ENCODE measurements around the gene CACNA1C. TPM values are rescaled to one million over a fixed set of nuclear protein-coding genes. Genes with fewer than 3 reads are reported as not detected.
A peak's percentile ranks its signal among the peaks of the same experiment; 100 is the strongest.

CACNA1C gene
- total RNA-seq, 2 donors from 2014 or later: 0.05 to 0.31 TPM

DNA sequence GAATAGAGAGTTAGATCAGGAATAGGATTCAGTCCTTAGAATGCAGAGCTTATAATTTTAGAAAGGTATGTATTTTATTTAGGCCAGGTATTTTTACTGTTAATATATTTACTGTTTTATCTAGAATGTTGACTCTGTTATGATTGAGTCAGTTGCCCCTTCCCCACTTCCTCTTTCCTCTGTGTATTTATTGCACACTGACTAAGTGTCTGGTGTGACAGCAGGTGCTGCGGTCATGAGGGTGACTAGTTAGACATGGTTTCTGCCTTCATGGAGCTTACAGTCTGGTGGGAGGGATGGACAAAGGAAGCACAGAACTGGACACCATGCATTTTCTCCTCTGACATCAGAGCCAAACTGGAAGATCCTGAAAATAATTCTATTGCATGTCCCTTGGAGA is 159.8 kb downstream of the CACNA1C start:
- DNase-seq (ENCODE audit: low spot score in 2 of 2) (no peak), ATAC-seq (no peak)
- Mint-ChIP-seq H3K36me3 (no peaks in the 10 kb centered on the region), H3K9me3 (no peaks in the 10 kb centered on the region), H3K27ac (no peak overlapping the region)

DNA sequence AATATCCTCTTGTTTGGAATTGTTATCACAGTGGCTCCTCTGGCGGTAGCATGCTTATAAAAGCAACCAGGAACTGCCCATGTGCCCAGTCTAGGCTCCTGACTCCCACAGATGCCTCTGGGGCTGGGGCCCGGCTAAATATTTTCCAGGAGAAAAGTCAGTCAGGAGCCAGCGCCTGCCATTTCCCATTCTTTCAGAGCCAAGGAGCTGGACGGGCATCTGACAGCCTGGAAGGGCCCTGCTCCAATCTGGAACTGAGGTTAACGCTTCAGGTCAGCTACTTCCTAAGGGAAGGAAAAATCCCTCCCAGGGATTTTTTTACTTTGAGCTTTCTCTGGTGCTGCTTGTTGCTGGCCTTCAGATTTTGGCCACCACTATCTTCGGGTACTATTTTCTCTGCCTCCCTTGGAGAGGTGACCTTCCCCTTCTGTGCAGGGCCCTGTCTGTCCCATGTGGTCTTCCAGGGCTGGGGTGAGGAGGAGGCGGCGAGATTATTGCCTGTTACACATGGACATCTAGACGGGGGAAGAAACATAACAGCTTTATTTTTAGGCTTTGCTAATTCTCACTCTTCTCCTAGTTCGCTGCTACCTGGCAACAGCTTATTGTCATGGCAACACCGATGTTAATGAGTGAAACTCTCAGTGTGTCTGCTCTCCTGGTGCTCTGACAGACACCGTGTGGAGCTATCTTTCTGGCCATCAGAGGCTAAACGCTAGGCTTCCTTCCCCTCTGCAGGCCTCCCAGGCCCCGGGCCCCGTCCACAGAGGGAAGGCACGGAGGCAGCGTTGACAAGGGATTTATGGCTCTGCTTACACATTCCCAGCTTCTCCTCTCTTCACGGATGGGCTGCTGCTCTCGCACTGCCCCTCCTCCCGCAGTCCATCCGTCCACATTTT is 160.4 kb downstream of the CACNA1C start:
- DNase-seq (ENCODE audit: low spot score in 2 of 2) (no peak), ATAC-seq (no peak)
- H3K9me3 Mint-ChIP-seq: no peaks in the 10 kb centered on the region
- no peaks in the 10 kb centered on the region for H3K36me3 Mint-ChIP-seq
- no peak overlapping the region for H3K27ac Mint-ChIP-seq

DNA sequence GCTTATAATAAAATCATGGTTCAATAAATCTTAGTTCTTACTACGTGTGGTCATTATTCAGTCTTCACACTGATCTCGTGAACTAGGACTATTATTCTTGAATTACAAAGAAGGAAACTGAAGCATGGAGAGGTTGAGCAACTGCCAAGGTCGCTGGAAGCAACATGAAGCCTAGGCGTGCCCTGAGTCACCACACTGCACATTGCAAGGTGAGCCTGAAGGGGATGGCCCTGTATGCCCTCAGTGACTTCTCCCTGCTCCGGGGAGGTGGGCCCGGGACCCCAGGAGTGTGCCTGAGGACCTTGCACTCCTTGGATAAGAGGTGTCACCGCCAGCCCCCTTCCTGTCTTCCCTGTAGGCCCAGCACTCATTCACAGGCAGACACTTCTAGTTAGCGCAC is 161.6 kb downstream of the CACNA1C start:
- DNase-seq (ENCODE audit: low spot score in 2 of 2) (no peak), ATAC-seq (no peak)
- Mint-ChIP-seq H3K36me3 (no peaks in the 10 kb centered on the region), H3K27ac (no peak overlapping the region), H3K9me3 (no peaks in the 10 kb centered on the region)

DNA sequence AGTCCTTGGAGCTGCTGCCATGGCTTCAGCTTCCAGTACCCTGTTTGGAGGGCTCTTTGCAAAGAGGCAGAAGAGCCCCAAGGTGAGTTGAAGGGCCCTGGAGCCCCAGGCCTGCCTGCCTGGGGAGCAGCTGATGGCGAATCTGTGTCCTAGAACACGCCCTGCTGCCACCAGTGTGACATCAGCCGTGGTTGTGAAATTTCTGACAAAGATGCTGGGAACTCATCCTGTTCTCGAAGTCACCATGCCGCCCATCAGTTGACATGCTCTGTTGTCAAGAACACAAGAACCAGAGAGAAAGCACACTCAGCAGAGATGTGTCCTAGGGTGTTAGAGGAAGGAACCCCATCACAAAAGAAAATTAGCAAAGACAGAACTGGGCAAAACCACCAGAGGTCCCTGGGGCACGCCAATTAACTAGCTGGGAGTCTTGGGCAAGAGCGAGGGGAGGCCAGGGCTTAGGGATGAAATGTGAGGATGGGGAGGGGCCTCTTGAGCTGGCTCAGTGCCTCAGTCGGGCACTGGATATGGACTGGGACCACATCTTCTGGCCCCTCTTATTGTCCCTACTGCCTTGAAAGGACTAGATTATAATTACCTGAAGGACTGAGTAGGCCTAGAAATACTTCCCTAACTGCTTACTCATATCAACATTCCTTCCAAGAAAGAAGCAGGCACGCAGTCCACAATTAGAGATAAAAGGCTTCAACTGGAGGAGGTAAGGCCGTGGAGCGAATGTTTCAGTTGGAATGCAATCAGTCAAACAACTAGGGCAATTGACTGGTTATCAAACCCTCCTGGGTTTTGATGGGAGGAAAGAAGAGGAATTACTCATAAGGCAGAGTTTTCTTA is 163.1 kb downstream of the CACNA1C start:
- no peaks in the 10 kb centered on the region for H3K9me3 Mint-ChIP-seq
- H3K36me3 Mint-ChIP-seq: no peaks in the 10 kb centered on the region
- H3K27ac Mint-ChIP-seq: no peak overlapping the region
- ATAC-seq (no peak), DNase-seq (ENCODE audit: low spot score in 2 of 2) (no peak)

DNA sequence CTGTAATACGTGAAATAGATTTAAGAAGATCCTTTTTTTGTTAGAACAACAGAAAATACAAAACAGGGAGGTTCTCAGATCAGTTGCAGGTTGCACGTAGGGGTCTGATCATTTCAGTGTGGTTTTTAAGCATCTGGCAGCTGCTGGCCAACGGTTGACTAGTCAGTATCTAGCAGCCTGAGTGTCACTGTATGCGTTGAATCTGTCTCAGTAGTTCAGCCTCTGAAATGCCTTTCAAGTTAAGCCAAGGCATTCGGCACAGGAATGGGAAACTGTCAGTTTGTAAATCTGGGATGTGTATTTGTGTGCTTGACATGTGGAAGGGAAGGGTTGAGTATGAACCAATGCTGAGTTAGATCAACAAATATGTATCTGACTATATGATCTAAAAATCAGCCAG is 165.9 kb downstream of the CACNA1C start:
- ATAC-seq (no peak), DNase-seq (ENCODE audit: low spot score in 2 of 2) (no peak)
- no peak overlapping the region for H3K27ac Mint-ChIP-seq
- no peaks in the 10 kb centered on the region for H3K9me3 Mint-ChIP-seq
- H3K36me3 Mint-ChIP-seq: no peaks in the 10 kb centered on the region

DNA sequence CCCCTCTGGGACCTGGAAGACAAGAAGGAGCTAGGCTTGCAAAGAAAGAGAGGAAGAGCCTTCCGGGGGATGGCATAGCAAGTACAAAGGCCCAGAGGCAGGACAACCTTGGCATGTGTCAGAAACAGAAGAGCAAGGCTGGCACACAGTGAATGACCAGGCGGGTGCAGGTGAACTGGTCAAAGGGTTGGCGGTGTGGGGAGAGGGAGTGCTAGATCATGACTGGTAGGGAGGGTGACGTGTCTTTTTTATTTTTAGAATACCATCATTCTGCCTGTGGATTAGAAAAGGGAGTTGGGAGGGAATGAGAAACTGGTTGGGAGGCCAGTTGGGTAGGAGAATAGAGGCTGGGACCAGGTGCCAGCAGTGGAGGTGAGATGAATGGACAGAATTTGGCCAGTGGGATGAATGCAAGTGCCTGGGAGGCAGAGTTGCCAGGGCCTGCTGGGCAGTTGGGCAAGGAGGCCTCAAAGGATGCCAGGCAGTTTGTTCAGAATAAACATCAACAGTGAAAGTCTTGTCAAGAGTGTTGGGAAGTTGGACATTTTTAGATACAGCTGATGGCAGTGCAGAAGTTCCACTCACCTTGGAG is 168.3 kb downstream of the CACNA1C start:
- Mint-ChIP-seq H3K27ac (no peak overlapping the region), H3K36me3 (no peaks in the 10 kb centered on the region), H3K9me3 (no peaks in the 10 kb centered on the region)
- no peak for ATAC-seq
- DNase-seq (ENCODE audit: low spot score in 2 of 2): no peak

DNA sequence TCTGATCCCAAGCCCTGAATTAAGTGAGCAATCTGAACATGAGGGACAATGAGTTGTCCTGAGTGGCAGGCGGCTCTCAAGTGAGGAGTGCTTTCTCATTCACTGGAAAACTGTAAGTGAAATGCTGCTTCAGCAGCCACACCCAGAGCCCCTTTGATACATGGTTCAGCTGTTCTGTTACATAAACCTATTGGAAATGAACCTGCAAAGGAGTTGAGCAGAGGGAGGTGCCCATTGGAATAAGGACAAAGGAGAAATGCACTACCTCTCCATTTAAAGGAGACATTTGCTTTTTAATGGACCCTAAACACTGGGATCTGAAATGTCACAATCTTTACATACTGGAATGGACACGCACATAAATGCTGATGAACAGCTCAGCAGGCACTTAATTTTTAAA is 169.9 kb downstream of the CACNA1C start:
- no peaks in the 10 kb centered on the region for H3K36me3 Mint-ChIP-seq
- no peaks in the 10 kb centered on the region for H3K9me3 Mint-ChIP-seq
- no peak overlapping the region for H3K27ac Mint-ChIP-seq
- ATAC-seq: no peak
- no peak for DNase-seq (ENCODE audit: low spot score in 2 of 2)

DNA sequence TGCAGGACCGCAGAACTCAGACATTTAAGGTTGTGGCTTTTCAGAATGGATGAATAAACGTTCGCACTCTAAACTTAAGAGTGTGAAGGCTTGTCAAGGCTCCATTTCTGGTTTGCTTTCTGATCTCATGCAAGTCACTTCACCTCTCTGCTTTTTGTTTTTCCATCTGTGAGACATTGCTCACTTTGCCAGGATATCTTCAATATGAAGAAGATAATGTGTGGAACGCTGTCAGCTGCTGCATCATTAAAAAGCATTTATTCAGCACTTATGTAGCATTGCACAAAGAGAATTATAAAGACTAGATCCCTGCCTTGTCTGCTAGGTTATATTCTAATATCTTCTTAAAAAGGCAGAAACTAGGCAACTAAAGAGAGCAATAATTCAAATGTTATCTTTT is 172.2 kb downstream of the CACNA1C start:
- Mint-ChIP-seq H3K9me3 (no peaks in the 10 kb centered on the region), H3K27ac (no peak overlapping the region), H3K36me3 (no peaks in the 10 kb centered on the region)
- no peak for DNase-seq (ENCODE audit: low spot score in 2 of 2)
- ATAC-seq: no peak

DNA sequence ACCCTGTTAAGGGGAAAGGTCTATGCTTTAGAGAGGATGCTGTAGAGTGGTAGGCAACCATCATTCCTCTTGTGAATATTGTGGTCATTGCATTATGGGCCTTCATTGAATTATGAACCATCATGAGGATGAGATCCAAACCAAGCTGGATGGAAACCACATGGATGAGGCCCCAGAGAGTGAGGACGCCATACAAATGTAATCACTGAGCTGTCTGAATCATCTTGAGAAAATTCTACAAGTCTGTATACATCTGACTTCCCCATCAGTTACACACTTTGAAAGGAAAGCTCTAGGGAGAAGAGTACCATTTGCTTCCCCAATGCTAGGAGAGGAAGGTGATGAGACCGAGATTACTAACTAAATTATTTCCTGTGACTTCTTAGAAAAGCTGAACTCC is 172.9 kb downstream of the CACNA1C start:
- DNase-seq (ENCODE audit: low spot score in 2 of 2) (no peak), ATAC-seq (no peak)
- Mint-ChIP-seq H3K36me3 (no peaks in the 10 kb centered on the region), H3K9me3 (no peaks in the 10 kb centered on the region), H3K27ac (no peak overlapping the region)

DNA sequence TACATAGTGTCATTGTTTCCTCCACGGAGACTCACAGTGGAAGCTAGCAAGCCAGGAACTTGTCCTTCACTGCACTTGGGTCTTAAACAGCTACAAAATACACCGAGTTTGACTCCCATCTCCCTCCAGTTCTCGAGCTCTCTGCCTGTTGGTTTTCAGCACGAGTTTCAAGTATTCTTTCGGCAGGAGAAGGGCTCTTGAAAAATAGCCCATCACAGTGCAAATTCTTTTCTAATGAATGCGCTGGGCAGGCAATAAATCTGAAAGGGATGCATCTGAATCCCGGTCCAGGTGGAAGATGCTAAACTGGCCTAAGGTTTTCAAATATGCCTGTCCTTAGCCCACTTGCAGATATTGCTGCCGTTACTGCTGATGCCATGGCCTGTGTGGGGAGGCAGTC is 173.9 kb downstream of the CACNA1C start:
- Mint-ChIP-seq H3K27ac (no peak overlapping the region), H3K36me3 (no peaks in the 10 kb centered on the region), H3K9me3 (no peaks in the 10 kb centered on the region)
- DNase-seq (ENCODE audit: low spot score in 2 of 2) (no peak), ATAC-seq (no peak)

DNA sequence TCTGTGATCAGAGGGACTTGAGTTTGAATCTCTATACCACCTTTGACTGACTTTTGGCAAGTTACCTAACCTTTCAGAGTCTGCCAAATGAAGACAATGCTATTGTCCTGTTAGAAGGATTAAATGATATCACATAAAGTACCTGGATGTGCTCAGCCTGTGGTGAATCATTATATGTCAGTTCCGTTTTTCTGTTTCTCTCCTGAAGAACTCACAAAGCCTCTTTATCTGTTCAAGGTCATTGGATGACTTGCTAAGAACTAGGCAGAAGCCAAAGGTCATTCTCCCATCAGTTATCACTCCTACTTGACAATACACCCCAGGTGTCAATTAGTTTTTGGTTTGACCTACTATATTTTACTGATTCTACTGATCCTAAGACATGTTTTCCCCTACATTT is 174.6 kb downstream of the CACNA1C start:
- Mint-ChIP-seq H3K9me3 (no peaks in the 10 kb centered on the region), H3K27ac (no peak overlapping the region), H3K36me3 (no peaks in the 10 kb centered on the region)
- no peak for DNase-seq (ENCODE audit: low spot score in 2 of 2)
- ATAC-seq: no peak

DNA sequence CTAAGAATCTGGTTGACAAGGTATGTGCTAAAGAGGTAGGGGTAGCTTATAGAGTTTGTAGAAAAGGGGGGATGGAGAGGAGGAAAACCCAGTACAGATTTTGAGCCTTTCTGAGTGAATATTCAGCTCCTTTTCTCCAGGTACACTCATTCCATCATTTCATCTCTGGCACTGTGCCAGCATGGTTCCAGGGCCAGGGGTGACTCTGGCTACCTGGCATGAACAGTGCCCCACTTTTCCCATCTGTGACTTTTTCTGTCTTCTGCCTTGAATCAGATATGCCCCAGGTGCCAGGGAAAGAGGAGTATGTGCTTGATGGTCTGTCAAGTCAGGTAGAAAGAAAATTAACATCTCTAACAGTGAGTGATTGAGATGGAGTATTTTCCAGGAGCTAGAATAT is 175.7 kb downstream of the CACNA1C start:
- DNase-seq (ENCODE audit: low spot score in 2 of 2): no peak
- no peak for ATAC-seq
- Mint-ChIP-seq H3K27ac (no peak overlapping the region), H3K9me3 (no peaks in the 10 kb centered on the region), H3K36me3 (no peaks in the 10 kb centered on the region)

DNA sequence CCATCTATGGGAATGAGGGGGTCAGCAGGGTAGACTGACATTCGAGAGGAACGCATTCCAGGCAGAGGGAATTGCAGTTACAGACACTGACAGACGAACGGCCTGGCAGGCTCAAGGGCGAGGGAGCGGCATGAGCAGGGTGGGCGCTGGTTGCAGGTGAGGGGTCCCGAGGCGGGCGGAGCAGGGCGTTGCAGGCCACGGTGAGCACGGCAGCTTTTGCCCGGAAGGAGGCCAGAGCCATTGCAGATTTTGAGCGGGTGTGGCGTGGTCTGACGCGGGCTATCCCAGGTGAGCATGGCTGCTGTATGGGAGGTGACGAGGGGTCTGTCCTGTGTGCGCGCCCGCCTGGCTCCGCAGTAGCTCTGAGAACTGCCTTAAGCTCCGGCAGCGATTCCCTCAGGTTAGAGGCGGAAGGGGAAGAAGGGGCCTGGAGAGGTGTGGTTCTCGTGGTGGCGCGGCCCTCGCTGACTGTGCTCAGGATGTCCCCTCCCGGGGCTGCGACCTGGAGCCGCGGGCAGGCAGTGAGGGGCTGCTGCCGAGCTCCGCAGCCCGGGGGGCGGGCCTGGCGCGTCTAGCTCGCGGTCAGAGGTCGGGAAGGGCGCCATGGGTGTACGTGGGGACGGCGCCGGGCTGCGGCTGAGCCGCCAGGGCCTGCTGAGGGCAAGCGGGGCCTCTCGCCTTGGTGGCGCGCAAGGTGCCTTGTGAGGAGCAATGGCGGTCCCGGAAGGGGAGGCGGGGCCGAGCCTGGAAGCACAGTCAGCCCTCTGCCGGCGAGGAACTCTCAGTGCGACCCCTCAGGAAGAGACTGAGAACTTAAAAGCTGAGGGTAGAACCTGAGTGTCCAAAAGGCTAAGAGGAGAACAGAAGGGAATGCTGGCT is 177.1 kb downstream of the CACNA1C start:
- no peak overlapping the region for H3K27ac Mint-ChIP-seq
- H3K9me3 Mint-ChIP-seq: no peaks in the 10 kb centered on the region
- ATAC-seq: no peak
- no peak for DNase-seq (ENCODE audit: low spot score in 2 of 2)
- no peaks in the 10 kb centered on the region for H3K36me3 Mint-ChIP-seq

DNA sequence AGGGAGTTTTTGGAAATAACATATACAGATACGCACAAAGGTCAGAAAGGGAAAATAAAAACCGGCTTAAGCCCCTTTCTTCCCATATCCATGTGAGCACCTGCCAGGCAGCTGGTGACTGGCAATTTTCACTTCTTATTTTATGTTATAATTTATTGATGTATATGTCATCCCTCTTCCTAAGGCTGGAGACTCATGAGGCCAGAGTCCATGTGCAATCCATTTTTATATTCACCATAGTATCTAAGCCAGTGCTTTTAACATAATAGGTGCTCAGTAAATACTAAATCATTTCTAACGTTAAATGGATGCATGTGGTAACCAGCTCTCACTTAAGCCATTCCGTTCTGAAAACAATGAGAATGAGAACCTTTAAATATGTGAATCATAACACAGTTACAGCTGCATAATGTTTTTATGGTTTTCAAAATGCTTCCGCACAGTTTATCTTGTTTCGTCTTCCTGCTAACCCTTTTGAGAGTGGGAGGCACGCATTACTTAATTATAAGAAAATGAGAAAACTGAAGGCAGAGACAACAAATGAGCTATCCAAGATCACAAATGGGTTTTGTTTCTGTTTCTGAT is 178.3 kb downstream of the CACNA1C start:
- no peak for DNase-seq (ENCODE audit: low spot score in 2 of 2)
- Mint-ChIP-seq H3K36me3 (no peaks in the 10 kb centered on the region), H3K27ac (no peak overlapping the region), H3K9me3 (no peaks in the 10 kb centered on the region)
- ATAC-seq: no peak

DNA sequence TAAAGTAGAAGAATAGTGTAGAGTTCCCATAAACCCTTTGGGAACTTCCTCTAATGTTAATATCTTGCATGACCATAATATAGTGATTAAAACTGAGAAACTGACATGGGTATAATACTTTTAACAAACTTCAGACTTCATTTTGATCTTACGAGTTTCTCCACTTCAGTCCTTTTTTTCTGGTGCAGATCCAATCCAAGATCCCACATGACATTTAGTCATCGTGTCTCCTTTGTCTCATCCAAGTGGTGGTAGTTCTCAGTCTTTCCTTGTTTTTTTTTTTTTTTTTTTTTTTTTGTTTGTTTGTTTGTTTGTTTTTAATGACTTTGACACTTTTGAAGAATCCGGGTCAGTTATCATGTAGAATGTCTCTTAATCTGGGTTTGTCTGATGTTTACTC is 179.2 kb downstream of the CACNA1C start:
- DNase-seq (ENCODE audit: low spot score in 2 of 2): no peak
- Mint-ChIP-seq H3K27ac (no peak overlapping the region), H3K9me3 (no peaks in the 10 kb centered on the region), H3K36me3 (no peaks in the 10 kb centered on the region)
- ATAC-seq: no peak

DNA sequence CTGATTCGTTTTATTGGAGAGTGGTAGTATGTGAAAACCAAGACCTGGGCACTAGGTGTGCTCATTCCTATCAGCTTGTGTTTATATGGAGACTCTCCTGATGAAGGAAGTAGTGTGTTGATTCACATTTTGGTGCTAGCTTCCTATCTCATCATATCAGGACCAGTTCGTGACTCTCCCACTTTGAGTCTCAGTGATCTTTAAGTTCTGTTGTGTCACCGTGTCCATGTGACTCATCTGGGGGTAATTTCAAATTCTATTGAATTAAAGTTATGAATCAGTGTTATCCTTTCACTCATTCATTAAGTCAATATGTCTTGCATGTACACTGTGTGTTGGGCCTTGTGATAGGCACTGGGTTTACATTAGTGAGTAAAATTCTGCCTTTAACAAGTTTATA is 180.2 kb downstream of the CACNA1C start:
- H3K9me3 Mint-ChIP-seq: no peaks in the 10 kb centered on the region
- ATAC-seq (peak; percentile 26 to 82), DNase-seq (ENCODE audit: low spot score in 2 of 2) (no peak)
- H3K27ac Mint-ChIP-seq: no peak overlapping the region
- no peaks in the 10 kb centered on the region for H3K36me3 Mint-ChIP-seq

Data from activated naive CD4-positive, alpha-beta T cell treated with anti-CD3 and anti-CD28 coated beads, Interleukin-2, amount 50 U/mL, for 72 hours (primary cell).